HFF-Myc (cell line): ENCODE results near the gene ADIPOR2.

Source experiments
- DNase-seq: peaks from one replicate; pipeline ENCODE4 v3.0.0-alpha.2; 2011; ENCODE audit warnings: low read depth; ENCODE audit errors: extremely low read depth
- H3K4me3 ChIP-seq: replicated peaks from 2 replicates; pipeline ENCODE4 v1.5.1; 2011; ENCODE audit warnings: low read depth, mild to moderate bottlenecking, control low read depth, low read length
- CTCF ChIP-seq: IDR thresholded peaks from 2 replicates; pipeline ENCODE4 v1.5.1; 2012; ENCODE audit warnings: mild to moderate bottlenecking, low read depth, low read length, control low read depth; ENCODE audit errors: missing control alignments

ADIPOR2 gene

GRCh38 chr12:1828856-1829255, 138.0 kb downstream of the ADIPOR2 start:
- H3K4me3 ChIP-seq = no peak overlapping the region
- no peak for DNase-seq
- no peak for TF ChIP-seq CTCF

- no peak for TF ChIP-seq CTCF
- no peak for DNase-seq
- no peak overlapping the region for H3K4me3 ChIP-seq
These were observed 138.5 kb downstream of the ADIPOR2 start for GRCh38 chr12:1829306-1829900.

GRCh38 chr12:1830401-1830845, 139.6 kb downstream of the ADIPOR2 start:
- no peak for DNase-seq
- H3K4me3 ChIP-seq = no peak overlapping the region
- no peak for TF ChIP-seq CTCF

- DNase-seq = peak; percentile 9
- no peak overlapping the region for H3K4me3 ChIP-seq
- TF ChIP-seq CTCF = no peak
These were observed 140.4 kb downstream of the ADIPOR2 start for GRCh38 chr12:1830981-1831963.

GRCh38 chr12:1832801-1833595, 142.1 kb downstream of the ADIPOR2 start:
- TF ChIP-seq CTCF = no peak
- no peak for DNase-seq

GRCh38 chr12:1833596-1834028, 142.7 kb downstream of the ADIPOR2 start:
- no peak for TF ChIP-seq CTCF
- H3K4me3 ChIP-seq = no peak overlapping the region
- DNase-seq = no peak

More at GRCh38 chr12:1832801-1833595, 142.1 kb downstream of the ADIPOR2 start:
- no peak overlapping the region for H3K4me3 ChIP-seq
